Measurements from ENCODE around the gene CCDC15. TPM values are rescaled to one million over a fixed set of nuclear protein-coding genes. Genes with fewer than 3 reads are reported as not detected.

CCDC15 gene
- total RNA-seq, 4 donors from 2014 or later, result 2.0 to 11.5 (median 3.8) TPM

- 78% methylated on average over 16 of the region's 18 CpGs for WGBS
These were observed 125.3 kb downstream of the CCDC15 start for GRCh38 chr11:125079151-125079877.

GRCh38 chr11:125079878-125080530 lies 126.0 kb downstream of the CCDC15 start:
- no peak overlapping the region for H3K27ac ChIP-seq
- H3K9me3 ChIP-seq, result no peaks in the 10 kb centered on the region
- 82% methylated on average over 10 of the region's 12 CpGs for WGBS
- H3K4me1 ChIP-seq, result peaks cover 28% of the 10 kb centered on the region
- no peaks in the 10 kb centered on the region for H3K36me3 ChIP-seq
- DNase-seq (ENCODE audit: low spot score in 2 of 2), result no peak
- no peak for TF ChIP-seq POLR2AphosphoS5 (IDR thresholded peaks at IDR 0.05)
- no peak for TF ChIP-seq EP300 (IDR thresholded peaks at IDR 0.05)
- no peak for TF ChIP-seq CTCF (IDR thresholded peaks at IDR 0.05)
- no peak for TF ChIP-seq POLR2A (IDR thresholded peaks at IDR 0.05)
- peaks cover 3% of the 10 kb centered on the region for H3K27me3 ChIP-seq
- no peak overlapping the region for H3K4me3 ChIP-seq

More at GRCh38 chr11:125079151-125079877, 125.3 kb downstream of the CCDC15 start:
- no peaks in the 10 kb centered on the region for H3K36me3 ChIP-seq
- no peak overlapping the region for H3K4me3 ChIP-seq
- no peak overlapping the region for H3K27ac ChIP-seq
- DNase-seq (ENCODE audit: low spot score in 2 of 2), result no peak
- no peaks in the 10 kb centered on the region for H3K9me3 ChIP-seq
- TF ChIP-seq POLR2A (IDR thresholded peaks at IDR 0.05) (no peak), CTCF (IDR thresholded peaks at IDR 0.05) (no peak), EP300 (IDR thresholded peaks at IDR 0.05) (no peak), POLR2AphosphoS5 (IDR thresholded peaks at IDR 0.05) (no peak)
- peaks cover 3% of the 10 kb centered on the region for H3K27me3 ChIP-seq
- H3K4me1 ChIP-seq, result peaks cover 35% of the 10 kb centered on the region

- Histone ChIP-seq H3K36me3 (no peaks in the 10 kb centered on the region), H3K4me3 (no peak overlapping the region), H3K4me1 (peaks cover 26% of the 10 kb centered on the region), H3K9me3 (no peaks in the 10 kb centered on the region), H3K27ac (no peak overlapping the region), H3K27me3 (peaks cover 3% of the 10 kb centered on the region)
- TF ChIP-seq POLR2AphosphoS5 (IDR thresholded peaks at IDR 0.05) (no peak), EP300 (IDR thresholded peaks at IDR 0.05) (no peak), CTCF (IDR thresholded peaks at IDR 0.05) (no peak), POLR2A (IDR thresholded peaks at IDR 0.05) (no peak)
- WGBS, result 90% methylated on average over 12 of the region's 12 CpGs
- DNase-seq (ENCODE audit: low spot score in 2 of 2), result no peak
These were observed 126.5 kb downstream of the CCDC15 start for GRCh38 chr11:125080531-125080911.

- H3K27ac ChIP-seq, result no peak overlapping the region
- TF ChIP-seq POLR2A (IDR thresholded peaks at IDR 0.05) (no peak), POLR2AphosphoS5 (IDR thresholded peaks at IDR 0.05) (no peak), EP300 (IDR thresholded peaks at IDR 0.05) (no peak), CTCF (IDR thresholded peaks at IDR 0.05) (no peak)
- WGBS, result 77% methylated on average over 11 of the region's 14 CpGs
- peaks cover 3% of the 10 kb centered on the region for H3K27me3 ChIP-seq
- peaks cover 20% of the 10 kb centered on the region for H3K4me1 ChIP-seq
- no peaks in the 10 kb centered on the region for H3K36me3 ChIP-seq
- H3K4me3 ChIP-seq, result no peak overlapping the region
- DNase-seq (ENCODE audit: low spot score in 2 of 2), result no peak
- no peaks in the 10 kb centered on the region for H3K9me3 ChIP-seq
These were observed 127.2 kb downstream of the CCDC15 start for GRCh38 chr11:125081098-125081798.

- DNase-seq (ENCODE audit: low spot score in 2 of 2), result no peak
- Histone ChIP-seq H3K27me3 (peaks cover 3% of the 10 kb centered on the region), H3K36me3 (no peaks in the 10 kb centered on the region), H3K27ac (no peak overlapping the region), H3K4me3 (no peak overlapping the region), H3K9me3 (no peaks in the 10 kb centered on the region), H3K4me1 (peaks cover 17% of the 10 kb centered on the region)
- TF ChIP-seq EP300 (IDR thresholded peaks at IDR 0.05), result no peak
- no peak for TF ChIP-seq POLR2A (IDR thresholded peaks at IDR 0.05)
- TF ChIP-seq CTCF (IDR thresholded peaks at IDR 0.05), result no peak
- no peak for TF ChIP-seq POLR2AphosphoS5 (IDR thresholded peaks at IDR 0.05)
- WGBS, result 85% methylated on average over 4 of the region's 5 CpGs
These were observed 128.0 kb downstream of the CCDC15 start for GRCh38 chr11:125082040-125082439.

Data from suprapubic skin (tissue), 4 donors.